ENCODE results near the gene SMC1A.

- TF ChIP-seq CTCF (IDR thresholded peaks at IDR 0.05; ENCODE audit: low read length) = no peak
- no peak for TF ChIP-seq EZH2 (optimal IDR thresholded peaks at IDR 0.05; ENCODE audit: low read depth, low read length)
These were observed 7.3 kb upstream of the SMC1A start for GRCh38 chrX:53429755-53430154.

Measured in MM.1S (cell line).